Subcutaneous abdominal adipose tissue (tissue), 5 donors: ENCODE data around the gene RAMACL.

Experiments
- H3K27ac ChIP-seq: one replicate; pipeline ENCODE4 v1.7.0; 2013; ENCODE audit warnings: low read depth, mild to moderate bottlenecking, inconsistent platforms, low read length, moderate library complexity
- H3K27me3 ChIP-seq, 5 donors: one replicate each; pipeline ENCODE4 v1.7.0; 2013; ENCODE audit warnings: low read length in 5 of 5, inconsistent platforms in 1 of 5; ENCODE audit not compliant: control insufficient read depth in 5 of 5, insufficient read depth in 4 of 5
- H3K36me3 ChIP-seq, 5 donors: one replicate each; pipeline ENCODE4 v1.7.0; 2013; ENCODE audit warnings: low read length in 5 of 5; ENCODE audit not compliant: control insufficient read depth in 5 of 5, insufficient read depth in 5 of 5
- H3K4me1 ChIP-seq, 5 donors: one replicate each; pipeline ENCODE4 v1.7.0; 2013; ENCODE audit warnings: low read length in 5 of 5, mild to moderate bottlenecking in 3 of 5, moderate library complexity in 1 of 5; ENCODE audit not compliant: control insufficient read depth in 5 of 5, insufficient read depth in 5 of 5
- H3K4me3 ChIP-seq, 5 donors: one replicate each; pipeline ENCODE4 v1.7.0; 2013; ENCODE audit warnings: low read length in 5 of 5, low read depth in 1 of 5
- H3K9ac ChIP-seq, 5 donors: one replicate each; pipeline ENCODE4 v1.7.0; 2013; ENCODE audit warnings: low read length in 5 of 5, mild to moderate bottlenecking in 4 of 5, moderate library complexity in 3 of 5
- H3K9me3 ChIP-seq, 5 donors: one replicate each; pipeline ENCODE4 v1.7.0; 2013; ENCODE audit warnings: low read length in 5 of 5; ENCODE audit not compliant: control insufficient read depth in 5 of 5
- donor health status: healthy.
- donor health status: healthy.
- donor health status: healthy.
- donor health status: healthy.
- donor health status: healthy.

The RAMACL gene

DNA sequence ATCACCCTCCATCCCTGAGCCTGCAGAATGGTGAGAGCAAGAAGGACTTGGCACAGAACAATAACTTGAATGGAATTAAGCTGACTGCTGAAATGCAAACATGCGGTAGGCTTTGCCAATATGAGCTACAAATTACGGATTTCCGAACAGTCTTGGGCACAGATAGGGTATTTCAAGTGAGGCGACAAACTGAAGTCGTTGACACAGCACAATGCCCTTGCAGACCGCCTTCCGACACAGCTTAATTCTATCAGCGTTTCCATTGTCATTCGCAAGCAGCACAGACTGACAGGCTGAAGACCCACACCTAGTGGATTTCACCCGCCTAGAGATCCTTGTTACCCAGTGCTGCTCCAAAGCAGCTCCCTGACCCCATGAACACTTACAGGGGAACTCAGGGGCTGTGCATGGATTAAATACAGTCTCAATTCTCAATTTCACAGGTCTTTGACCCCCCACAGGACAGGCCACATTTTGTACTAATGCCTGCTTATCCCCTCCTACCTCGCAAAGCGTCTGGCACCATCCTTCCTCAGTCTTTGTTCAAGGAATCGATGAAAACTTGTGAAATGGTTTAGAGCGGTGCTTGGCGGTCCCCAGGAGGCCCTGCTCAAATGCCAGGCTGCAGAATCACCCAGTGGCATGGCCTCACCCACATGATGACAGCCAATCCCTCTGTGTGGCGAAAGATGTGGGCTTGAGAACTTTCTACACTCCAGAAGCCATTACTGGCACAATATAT is 34.6 kb downstream of the RAMACL start:
- Histone ChIP-seq H3K27ac (no peak overlapping the region), H3K9me3 (no peaks in the 10 kb centered on the region), H3K4me3 (no peak overlapping the region), H3K4me1 (peaks cover 6 to 42% (median 26%) of the 10 kb centered on the region in 5 donors), H3K27me3 (no peaks in the 10 kb centered on the region), H3K9ac (no peak overlapping the region), H3K36me3 (no peaks in the 10 kb centered on the region)

DNA sequence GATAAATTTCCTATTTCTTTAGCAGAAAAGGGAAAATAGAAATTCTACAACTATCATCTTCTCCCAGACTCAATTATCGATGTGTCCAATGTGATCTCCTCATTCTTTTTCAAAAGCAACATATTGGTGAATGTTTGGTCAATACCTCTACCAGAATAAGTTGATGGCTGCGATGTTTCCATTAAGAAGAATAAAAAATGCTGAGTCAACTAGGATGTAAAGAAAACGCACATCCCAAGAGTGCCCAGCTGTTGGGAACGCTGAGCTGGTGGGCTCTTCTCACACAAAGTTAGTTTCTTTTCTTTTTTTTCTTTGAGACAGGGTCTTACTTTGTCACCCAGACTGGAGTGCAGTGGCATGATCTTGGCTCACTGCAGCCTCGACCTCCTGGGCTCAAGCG is 39.8 kb downstream of the RAMACL start:
- Histone ChIP-seq H3K27me3 (no peaks in the 10 kb centered on the region), H3K9ac (no peak overlapping the region), H3K9me3 (no peaks in the 10 kb centered on the region), H3K36me3 (no peaks in the 10 kb centered on the region), H3K4me3 (no peak overlapping the region), H3K27ac (no peak overlapping the region), H3K4me1 (peaks cover 0 to 15% (median 0%) of the 10 kb centered on the region in 5 donors)

DNA sequence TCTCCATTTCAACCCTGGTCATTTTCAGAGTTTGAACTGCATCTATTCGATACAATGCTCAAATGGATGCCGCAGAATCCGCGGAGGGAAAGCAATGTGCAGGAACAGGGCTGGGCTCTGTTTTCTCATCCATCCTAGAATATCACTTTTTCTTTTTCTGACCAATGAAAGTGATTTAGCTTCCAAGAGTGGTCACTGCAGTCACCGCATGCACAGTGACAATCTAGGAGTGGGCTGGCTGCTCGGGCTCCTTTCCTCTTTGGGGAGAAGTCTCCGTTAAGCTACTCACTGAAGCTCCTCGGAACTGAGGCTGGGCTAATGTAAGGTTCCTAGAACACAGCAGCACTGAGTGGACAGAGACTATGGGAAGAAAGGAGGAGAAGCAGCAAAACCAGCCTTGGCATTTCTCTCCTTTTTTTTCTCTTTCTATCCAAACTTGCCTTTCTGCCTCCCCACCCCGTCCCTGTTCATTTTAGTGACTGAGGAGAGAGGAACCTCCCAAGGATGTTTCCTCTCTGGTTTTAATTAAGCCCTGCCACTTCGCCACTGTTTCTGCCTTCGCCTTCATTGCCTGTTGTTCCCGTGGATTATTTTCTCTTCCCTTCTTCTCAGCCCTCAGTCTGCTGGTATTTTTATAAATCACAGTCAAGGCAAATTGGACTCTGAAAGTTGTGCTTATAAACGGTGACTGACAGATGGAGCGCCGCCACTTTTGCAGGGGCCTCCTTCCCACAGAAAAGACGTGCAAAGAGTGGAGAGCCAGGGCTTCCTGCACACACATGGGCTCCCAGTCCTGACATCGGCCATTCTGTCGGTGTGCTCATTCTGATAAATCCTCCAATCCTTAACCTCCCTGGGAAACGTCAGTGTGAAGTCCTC is 41.1 kb downstream of the RAMACL start:
- H3K27ac ChIP-seq, result no peak overlapping the region
- H3K4me3 ChIP-seq, result no peak overlapping the region
- H3K36me3 ChIP-seq, result no peaks in the 10 kb centered on the region
- no peaks in the 10 kb centered on the region for H3K9me3 ChIP-seq
- H3K4me1 ChIP-seq, result peaks cover 0 to 28% (median 1%) of the 10 kb centered on the region in 5 donors
- H3K9ac ChIP-seq, result no peak overlapping the region
- H3K27me3 ChIP-seq, result no peaks in the 10 kb centered on the region

DNA sequence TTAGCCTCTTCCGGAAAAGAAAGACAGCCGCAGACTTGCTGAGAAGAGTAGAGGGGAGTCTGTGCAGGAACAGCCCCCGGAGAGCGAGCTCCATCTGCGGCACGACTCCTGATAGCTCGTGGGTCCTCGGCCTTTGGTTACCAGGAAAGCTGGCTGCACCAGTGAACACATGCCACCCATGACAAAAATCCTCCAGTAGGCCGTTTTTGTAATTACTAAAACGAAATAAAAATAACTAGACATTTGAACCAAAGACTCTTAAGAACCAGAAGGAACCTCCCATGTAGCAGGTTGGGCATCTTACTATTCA is 42.2 kb downstream of the RAMACL start:
- no peak overlapping the region for H3K4me3 ChIP-seq
- no peak overlapping the region for H3K9ac ChIP-seq
- H3K27ac ChIP-seq, result no peak overlapping the region
- H3K27me3 ChIP-seq, result no peaks in the 10 kb centered on the region
- H3K36me3 ChIP-seq, result no peaks in the 10 kb centered on the region
- no peaks in the 10 kb centered on the region for H3K9me3 ChIP-seq
- peaks cover 0 to 39% (median 1%) of the 10 kb centered on the region in 5 donors for H3K4me1 ChIP-seq

DNA sequence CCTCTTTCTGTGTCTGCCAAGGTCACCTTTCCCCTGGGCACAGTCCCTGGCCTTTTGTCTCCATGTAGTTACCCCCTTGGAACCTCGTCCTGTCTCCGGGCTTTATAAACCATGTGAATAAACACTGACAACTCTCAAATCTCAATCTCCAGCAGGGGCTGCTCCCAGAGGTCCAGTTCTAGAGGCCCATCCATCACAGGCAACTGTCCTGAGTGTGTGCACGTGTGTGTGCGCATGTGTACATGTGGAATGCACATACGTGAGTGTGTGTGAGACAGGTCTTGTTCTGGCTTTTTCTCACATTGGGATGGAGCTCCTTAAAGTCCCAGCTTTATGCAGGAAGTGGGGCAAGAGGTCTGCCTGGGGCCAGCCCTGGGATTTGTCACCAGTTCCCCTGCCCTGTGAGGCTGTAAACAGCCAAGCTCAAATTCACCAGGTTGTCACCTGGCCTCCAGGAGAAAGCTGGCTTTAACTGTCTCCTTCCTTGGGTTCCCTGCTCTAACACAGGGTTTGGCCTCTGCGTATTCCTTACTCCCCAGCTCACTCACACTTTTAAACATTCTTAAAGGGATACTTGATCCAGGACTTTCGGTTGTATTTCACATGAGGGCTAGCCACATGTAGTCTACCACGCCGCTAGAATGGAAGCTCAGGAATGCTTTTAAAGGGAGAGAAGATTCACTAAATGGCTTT is 42.7 kb downstream of the RAMACL start:
- no peaks in the 10 kb centered on the region for H3K9me3 ChIP-seq
- H3K27ac ChIP-seq, result no peak overlapping the region
- H3K36me3 ChIP-seq, result no peaks in the 10 kb centered on the region
- H3K4me3 ChIP-seq, result no peak overlapping the region
- H3K4me1 ChIP-seq, result peaks cover 0 to 41% (median 1%) of the 10 kb centered on the region in 5 donors
- no peaks in the 10 kb centered on the region for H3K27me3 ChIP-seq
- H3K9ac ChIP-seq, result no peak overlapping the region

DNA sequence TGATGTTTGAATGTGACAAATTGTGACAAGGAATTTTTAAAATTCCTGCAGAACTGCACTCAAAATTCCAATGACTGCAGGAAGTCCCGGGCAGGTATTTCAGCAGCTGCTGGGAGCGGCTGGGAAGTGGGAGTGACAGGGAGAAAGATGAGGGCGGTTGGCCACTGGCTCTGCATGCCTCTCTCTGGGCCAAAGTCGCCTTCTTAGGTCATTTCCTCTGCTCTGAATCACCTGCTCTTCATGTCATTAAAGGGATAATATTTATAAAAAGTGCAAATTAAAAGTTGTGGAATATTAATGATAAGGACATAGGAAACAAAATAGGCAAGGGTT is 43.9 kb downstream of the RAMACL start:
- no peak overlapping the region for H3K4me3 ChIP-seq
- H3K9me3 ChIP-seq, result no peaks in the 10 kb centered on the region
- no peaks in the 10 kb centered on the region for H3K27me3 ChIP-seq
- H3K4me1 ChIP-seq, result peaks cover 0 to 41% (median 1%) of the 10 kb centered on the region in 5 donors
- H3K9ac ChIP-seq, result no peak overlapping the region
- H3K27ac ChIP-seq, result peak overlapping the region; percentile 20
- H3K36me3 ChIP-seq, result peaks cover 0 to 8% (median 6%) of the 10 kb centered on the region in 5 donors

DNA sequence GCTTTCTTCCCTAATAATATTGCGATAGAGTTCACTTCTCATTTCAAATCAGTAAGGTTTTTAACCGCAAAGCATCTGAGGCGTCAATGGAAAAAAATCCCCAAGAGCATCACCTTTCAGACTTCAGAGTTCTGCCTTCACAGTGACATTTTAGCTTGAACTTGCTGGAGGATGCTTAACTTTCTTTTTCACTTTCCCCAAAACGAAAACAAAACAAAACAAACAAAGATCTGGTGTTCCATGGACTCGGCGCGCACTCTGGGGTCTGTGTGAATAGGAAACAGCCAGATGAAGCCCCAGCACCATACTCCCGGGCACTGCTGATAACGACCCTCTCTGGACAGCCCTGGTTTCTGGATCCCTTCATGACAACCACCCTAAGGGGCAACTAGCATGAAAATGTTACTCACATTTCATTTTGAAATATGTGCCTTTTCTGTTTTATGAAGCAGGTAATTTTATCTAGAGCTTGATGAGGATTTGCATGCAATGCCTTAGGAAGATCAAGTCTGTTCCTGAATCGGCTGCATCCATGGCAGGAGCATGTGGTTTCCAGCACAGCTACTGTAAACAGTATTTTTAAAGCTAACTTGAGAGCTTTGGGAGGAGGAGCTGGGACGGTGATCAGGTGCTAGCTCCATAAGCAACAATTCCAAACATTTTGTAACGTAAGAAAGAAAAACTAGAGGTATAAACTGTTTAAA is 44.5 kb downstream of the RAMACL start:
- H3K4me1 ChIP-seq, result peaks cover 0 to 41% (median 1%) of the 10 kb centered on the region in 5 donors
- H3K27me3 ChIP-seq, result no peaks in the 10 kb centered on the region
- peaks cover 0 to 9% (median 7%) of the 10 kb centered on the region in 5 donors for H3K36me3 ChIP-seq
- no peaks in the 10 kb centered on the region for H3K9me3 ChIP-seq
- peak overlapping the region in 3 of 5 donors; percentile 19 to 44 (median 40) for H3K4me3 ChIP-seq
- no peak overlapping the region for H3K9ac ChIP-seq
- H3K27ac ChIP-seq, result peak overlapping the region; percentile 20

DNA sequence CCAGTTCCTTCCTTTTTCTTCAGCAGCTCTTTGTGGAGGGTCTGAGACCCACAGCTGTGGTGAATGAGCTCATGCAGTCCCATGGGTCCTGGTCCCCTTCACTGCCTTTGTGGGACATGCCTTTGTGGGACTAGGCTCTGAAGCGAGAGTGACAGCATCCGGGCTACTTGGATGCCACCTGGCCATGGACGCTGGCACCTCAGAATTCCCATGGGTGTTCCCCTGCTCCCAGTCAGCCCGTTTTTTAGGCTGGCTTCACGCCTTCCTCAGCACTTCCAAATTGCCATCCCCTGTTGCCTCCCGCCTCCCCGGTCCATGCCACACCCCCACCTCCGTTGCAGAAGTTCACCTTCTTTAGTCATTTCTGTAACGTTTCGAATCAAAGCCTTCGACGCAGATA is 45.1 kb downstream of the RAMACL start:
- no peaks in the 10 kb centered on the region for H3K9me3 ChIP-seq
- H3K9ac ChIP-seq, result peak overlapping the region in 1 of 5 donors; percentile 59
- no peak overlapping the region for H3K27ac ChIP-seq
- H3K4me3 ChIP-seq, result peak overlapping the region in 4 of 5 donors; percentile 17 to 44 (median 42)
- no peaks in the 10 kb centered on the region for H3K27me3 ChIP-seq
- peaks cover 0 to 13% (median 10%) of the 10 kb centered on the region in 5 donors for H3K36me3 ChIP-seq
- H3K4me1 ChIP-seq, result peaks cover 0 to 41% (median 1%) of the 10 kb centered on the region in 5 donors

DNA sequence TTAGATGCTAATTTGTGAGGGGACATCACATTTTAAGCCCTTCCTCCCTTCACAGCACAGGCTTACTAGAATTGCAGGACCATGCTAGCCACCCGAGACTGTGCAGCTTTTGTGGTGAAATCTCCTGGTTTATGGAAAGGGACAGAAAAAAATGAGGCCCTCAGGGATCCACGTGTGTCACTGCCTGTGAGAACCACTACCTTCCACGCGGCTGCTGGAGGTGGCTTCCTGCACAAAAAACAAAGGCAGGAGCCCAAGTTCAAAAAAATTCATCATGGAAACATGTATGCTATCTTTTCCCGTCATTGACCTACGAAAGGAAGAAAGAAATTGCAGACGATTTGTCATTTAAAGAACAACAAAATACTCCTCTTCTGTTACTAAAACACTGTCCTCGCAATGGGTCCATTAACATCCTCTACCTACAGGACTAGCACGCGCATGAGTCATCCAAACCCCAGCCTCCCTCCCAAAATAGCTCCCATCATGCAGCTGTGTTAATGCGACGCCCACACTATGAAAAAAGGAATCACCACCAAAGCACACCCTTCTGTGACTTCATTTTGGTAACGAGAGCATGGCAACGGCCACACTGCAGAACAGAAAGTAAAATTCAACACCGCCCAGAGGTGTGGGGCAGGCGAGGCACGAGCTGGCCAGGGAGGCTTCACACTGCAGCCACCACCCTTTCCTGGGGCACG is 45.7 kb downstream of the RAMACL start:
- peaks cover 0 to 18% (median 16%) of the 10 kb centered on the region in 5 donors for H3K36me3 ChIP-seq
- H3K4me1 ChIP-seq, result peaks cover 0 to 41% (median 1%) of the 10 kb centered on the region in 5 donors
- no peak overlapping the region for H3K27ac ChIP-seq
- H3K4me3 ChIP-seq, result peak overlapping the region in 4 of 5 donors; percentile 17 to 44 (median 42)
- no peaks in the 10 kb centered on the region for H3K27me3 ChIP-seq
- peak overlapping the region in 1 of 5 donors; percentile 59 for H3K9ac ChIP-seq
- no peaks in the 10 kb centered on the region for H3K9me3 ChIP-seq
